ENCODE measurements around the gene DOCK2. TPM values are rescaled to one million over a fixed set of nuclear protein-coding genes. Genes with fewer than 3 reads are reported as not detected.

Gene DOCK2
- total RNA-seq, 5 donors from 2014 or later (not counting 1 experiment from before 2014, with no cell fraction given), result 168 to 303 (median 197) TPM

- no peaks in the 10 kb centered on the region for H3K27me3 ChIP-seq (replicated peaks in 1 of 2; ENCODE audit: control insufficient read depth in 2 of 2, extremely low read depth in 1 of 2, insufficient read depth in 2 of 2, low read length in 1 of 2)
- no peak overlapping the region for H3K27ac ChIP-seq (ENCODE audit: low read length)
- peaks cover 81% of the 10 kb centered on the region for H3K36me3 Mint-ChIP-seq
- H3K27ac Mint-ChIP-seq, result no peak overlapping the region
- WGBS (ENCODE audit: insufficient coverage), result 97% methylated on average over 6 of the region's 8 CpGs
- no peaks in the 10 kb centered on the region for H3K4me1 ChIP-seq (ENCODE audit: control insufficient read depth in 1 of 2, extremely low read depth in 1 of 2, insufficient read depth in 2 of 2, low read length in 2 of 2)
- H3K9me3 ChIP-seq, result no peaks in the 10 kb centered on the region
- ChIA-PET CTCF (no interaction called here), POLR2A (no interaction called here)
- no peak for ATAC-seq (replicated peaks in 1 of 4)
- H3K9me3 Mint-ChIP-seq, result no peaks in the 10 kb centered on the region
- no peak overlapping the region for H3K4me3 ChIP-seq (ENCODE audit: control insufficient read depth in 1 of 2, extremely low read depth in 1 of 2, low read length in 1 of 2)
- DNase-seq, result no peak
- H3K27me3 Mint-ChIP-seq, result no peaks in the 10 kb centered on the region
- H3K4me3 Mint-ChIP-seq, result no peak overlapping the region
- H3K36me3 ChIP-seq (ENCODE audit: control insufficient read depth in 2 of 2, extremely low read depth in 1 of 2, insufficient read depth in 1 of 2, low read length in 1 of 2), result peaks cover 9 to 78% of the 10 kb centered on the region in 2 donors
- H3K4me1 Mint-ChIP-seq, result no peaks in the 10 kb centered on the region
Observed at GRCh38 chr5:169991115-169991869, 354.2 kb downstream of the DOCK2 start.

- Mint-ChIP-seq H3K36me3 (peaks cover 77% of the 10 kb centered on the region), H3K27me3 (no peaks in the 10 kb centered on the region), H3K4me3 (no peak overlapping the region), H3K4me1 (no peaks in the 10 kb centered on the region), H3K9me3 (no peaks in the 10 kb centered on the region), H3K27ac (no peak overlapping the region)
- no peak overlapping the region for H3K4me3 ChIP-seq (ENCODE audit: control insufficient read depth in 1 of 2, extremely low read depth in 1 of 2, low read length in 1 of 2)
- ChIA-PET POLR2A (interaction anchor here in 1 of 2 donors (0.6 kb wide), 1 partner anchor 33 kb away, joined by 3 read pairs; no protein-coding TSS in a partner anchor), CTCF (no interaction called here)
- DNase-seq (no peak), ATAC-seq (replicated peaks in 1 of 4) (no peak)
- H3K36me3 ChIP-seq (ENCODE audit: control insufficient read depth in 2 of 2, extremely low read depth in 1 of 2, insufficient read depth in 1 of 2, low read length in 1 of 2), result peaks cover 9 to 68% of the 10 kb centered on the region in 2 donors
- H3K27me3 ChIP-seq (replicated peaks in 1 of 2; ENCODE audit: control insufficient read depth in 2 of 2, extremely low read depth in 1 of 2, insufficient read depth in 2 of 2, low read length in 1 of 2), result no peaks in the 10 kb centered on the region
- no CpG with 5 or more reads among the region's 2 CpGs for WGBS (ENCODE audit: insufficient coverage)
- H3K4me1 ChIP-seq (ENCODE audit: control insufficient read depth in 1 of 2, extremely low read depth in 1 of 2, insufficient read depth in 2 of 2, low read length in 2 of 2), result no peaks in the 10 kb centered on the region
- no peak overlapping the region for H3K27ac ChIP-seq (ENCODE audit: low read length)
- no peaks in the 10 kb centered on the region for H3K9me3 ChIP-seq
Observed at GRCh38 chr5:169992789-169993484, 355.9 kb downstream of the DOCK2 start.

- Mint-ChIP-seq H3K36me3 (peaks cover 81% of the 10 kb centered on the region), H3K27ac (no peak overlapping the region), H3K4me1 (no peaks in the 10 kb centered on the region), H3K4me3 (no peak overlapping the region), H3K9me3 (no peaks in the 10 kb centered on the region), H3K27me3 (no peaks in the 10 kb centered on the region)
- ChIA-PET POLR2A (interaction anchor here in 1 of 2 donors (0.6 kb wide), 1 partner anchor 32 kb away, joined by 3 read pairs; no protein-coding TSS in a partner anchor), CTCF (no interaction called here)
- Histone ChIP-seq H3K4me3 (ENCODE audit: control insufficient read depth in 1 of 2, extremely low read depth in 1 of 2, low read length in 1 of 2) (no peak overlapping the region), H3K27me3 (replicated peaks in 1 of 2; ENCODE audit: control insufficient read depth in 2 of 2, extremely low read depth in 1 of 2, insufficient read depth in 2 of 2, low read length in 1 of 2) (no peaks in the 10 kb centered on the region), H3K36me3 (ENCODE audit: control insufficient read depth in 2 of 2, extremely low read depth in 1 of 2, insufficient read depth in 1 of 2, low read length in 1 of 2) (peaks cover 9 to 72% of the 10 kb centered on the region in 2 donors), H3K27ac (ENCODE audit: low read length) (no peak overlapping the region), H3K4me1 (ENCODE audit: control insufficient read depth in 1 of 2, extremely low read depth in 1 of 2, insufficient read depth in 2 of 2, low read length in 2 of 2) (no peaks in the 10 kb centered on the region), H3K9me3 (no peaks in the 10 kb centered on the region)
- WGBS (ENCODE audit: insufficient coverage), result 100% methylated on average over 2 of the region's 2 CpGs
- no peak for DNase-seq
- no peak for ATAC-seq (replicated peaks in 1 of 4)
Observed at GRCh38 chr5:169993485-169993790, 356.4 kb downstream of the DOCK2 start.

GRCh38 chr5:169997798-169998197 is 360.7 kb downstream of the DOCK2 start:
- POLR2A ChIA-PET, result no interaction called here
- Histone ChIP-seq H3K4me3 (ENCODE audit: control insufficient read depth in 1 of 2, extremely low read depth in 1 of 2, low read length in 1 of 2) (no peak overlapping the region), H3K9me3 (no peaks in the 10 kb centered on the region), H3K27me3 (replicated peaks in 1 of 2; ENCODE audit: control insufficient read depth in 2 of 2, extremely low read depth in 1 of 2, insufficient read depth in 2 of 2, low read length in 1 of 2) (no peaks in the 10 kb centered on the region), H3K4me1 (ENCODE audit: control insufficient read depth in 1 of 2, extremely low read depth in 1 of 2, insufficient read depth in 2 of 2, low read length in 2 of 2) (no peaks in the 10 kb centered on the region), H3K36me3 (ENCODE audit: control insufficient read depth in 2 of 2, extremely low read depth in 1 of 2, insufficient read depth in 1 of 2, low read length in 1 of 2) (peaks cover 6 to 76% of the 10 kb centered on the region in 2 donors), H3K27ac (ENCODE audit: low read length) (no peak overlapping the region)
- 100% methylated on average over 3 of the region's 3 CpGs for WGBS (ENCODE audit: insufficient coverage)
- Mint-ChIP-seq H3K27me3 (no peaks in the 10 kb centered on the region), H3K4me1 (no peaks in the 10 kb centered on the region), H3K36me3 (peaks cover 83% of the 10 kb centered on the region), H3K27ac (no peak overlapping the region), H3K4me3 (no peak overlapping the region), H3K9me3 (peaks cover 0 to 4% (median 0%) of the 10 kb centered on the region in 3 donors)
- no peak for DNase-seq
- CTCF ChIA-PET, result no interaction called here
- no peak for ATAC-seq (replicated peaks in 1 of 4)

- no peak for ATAC-seq (replicated peaks in 1 of 4)
- no peaks in the 10 kb centered on the region for H3K27me3 Mint-ChIP-seq
- CTCF ChIA-PET, result no interaction called here
Observed at GRCh38 chr5:169999621-170000020, 362.5 kb downstream of the DOCK2 start.

GRCh38 chr5:170000155-170000554 is 363.1 kb downstream of the DOCK2 start:
- H3K4me3 ChIP-seq (ENCODE audit: control insufficient read depth in 1 of 2, extremely low read depth in 1 of 2, low read length in 1 of 2), result no peak overlapping the region
- H3K27me3 ChIP-seq (replicated peaks in 1 of 2; ENCODE audit: control insufficient read depth in 2 of 2, extremely low read depth in 1 of 2, insufficient read depth in 2 of 2, low read length in 1 of 2), result no peaks in the 10 kb centered on the region
- no peaks in the 10 kb centered on the region for H3K4me1 Mint-ChIP-seq
- peaks cover 6 to 66% of the 10 kb centered on the region in 2 donors for H3K36me3 ChIP-seq (ENCODE audit: control insufficient read depth in 2 of 2, extremely low read depth in 1 of 2, insufficient read depth in 1 of 2, low read length in 1 of 2)
- ATAC-seq (replicated peaks in 1 of 4) (no peak), DNase-seq (no peak)
- H3K4me3 Mint-ChIP-seq, result no peak overlapping the region
- no peaks in the 10 kb centered on the region for H3K27me3 Mint-ChIP-seq
- no peak overlapping the region for H3K27ac ChIP-seq (ENCODE audit: low read length)
- H3K4me1 ChIP-seq (ENCODE audit: control insufficient read depth in 1 of 2, extremely low read depth in 1 of 2, insufficient read depth in 2 of 2, low read length in 2 of 2), result no peaks in the 10 kb centered on the region
- H3K9me3 ChIP-seq, result no peaks in the 10 kb centered on the region
- ChIA-PET POLR2A (no interaction called here), CTCF (no interaction called here)
- H3K27ac Mint-ChIP-seq, result no peak overlapping the region
- 100% methylated on average over 1 of the region's 2 CpGs for WGBS (ENCODE audit: insufficient coverage)
- H3K36me3 Mint-ChIP-seq, result peaks cover 80% of the 10 kb centered on the region
- H3K9me3 Mint-ChIP-seq, result peaks cover 0 to 4% (median 4%) of the 10 kb centered on the region in 3 donors

More at GRCh38 chr5:169999621-170000020, 362.5 kb downstream of the DOCK2 start:
- Mint-ChIP-seq H3K27ac (no peak overlapping the region), H3K4me3 (no peak overlapping the region), H3K36me3 (peaks cover 81% of the 10 kb centered on the region), H3K9me3 (peaks cover 0 to 4% (median 4%) of the 10 kb centered on the region in 3 donors), H3K4me1 (no peaks in the 10 kb centered on the region)
- Histone ChIP-seq H3K27ac (ENCODE audit: low read length) (no peak overlapping the region), H3K4me1 (ENCODE audit: control insufficient read depth in 1 of 2, extremely low read depth in 1 of 2, insufficient read depth in 2 of 2, low read length in 2 of 2) (no peaks in the 10 kb centered on the region), H3K36me3 (ENCODE audit: control insufficient read depth in 2 of 2, extremely low read depth in 1 of 2, insufficient read depth in 1 of 2, low read length in 1 of 2) (peaks cover 6 to 69% of the 10 kb centered on the region in 2 donors), H3K27me3 (replicated peaks in 1 of 2; ENCODE audit: control insufficient read depth in 2 of 2, extremely low read depth in 1 of 2, insufficient read depth in 2 of 2, low read length in 1 of 2) (no peaks in the 10 kb centered on the region), H3K4me3 (ENCODE audit: control insufficient read depth in 1 of 2, extremely low read depth in 1 of 2, low read length in 1 of 2) (no peak overlapping the region), H3K9me3 (no peaks in the 10 kb centered on the region)
- POLR2A ChIA-PET, result no interaction called here
- WGBS (ENCODE audit: insufficient coverage), result 100% methylated on average over 3 of the region's 3 CpGs
- DNase-seq, result no peak
